ENCODE data around the gene TEX38.
A peak's percentile ranks its signal among the peaks of the same experiment; 100 is the strongest.
"Not testable (repeated sequence)": the region's sequence is repeated elsewhere in the genome, so short reads cannot be mapped to it uniquely, and the experiment has no call there.

The TEX38 gene

GRCh38 chr1:46657775-46658174, 13.9 kb upstream of the TEX38 start:
- no peak for TF ChIP-seq CTCF (IDR thresholded peaks at IDR 0.05; ENCODE audit: insufficient read depth, low read length, missing control alignments)

GRCh38 chr1:46659307-46659870, 12.3 kb upstream of the TEX38 start:
- POLR2A ChIA-PET, result no interaction called here
- CTCF ChIA-PET, result no interaction called here
- H3K4me3 ChIP-seq (ENCODE audit: low read depth, low read length), result no peak overlapping the region
- TF ChIP-seq CTCF (IDR thresholded peaks at IDR 0.05; ENCODE audit: insufficient read depth, low read length, missing control alignments), result no peak
- DNase-seq (ENCODE audit: low read depth, low spot score), result no peak

More at GRCh38 chr1:46657775-46658174, 13.9 kb upstream of the TEX38 start:
- no peak overlapping the region for H3K4me3 ChIP-seq (ENCODE audit: low read depth, low read length)
- CTCF ChIA-PET, result interaction anchor here (1.2 kb wide), 1 partner anchor 65 kb away, joined by 3 read pairs; no protein-coding TSS in a partner anchor
- POLR2A ChIA-PET, result no interaction called here
- DNase-seq (ENCODE audit: low read depth, low spot score), result no peak

- DNase-seq (ENCODE audit: low read depth, low spot score); CTCF ChIA-PET; H3K4me3 ChIP-seq (ENCODE audit: low read depth, low read length); POLR2A ChIA-PET: not testable (repeated sequence)
These were observed 11.5 kb upstream of the TEX38 start for GRCh38 chr1:46660116-46660515.

GRCh38 chr1:46662919-46663318, 8.7 kb upstream of the TEX38 start:
- POLR2A ChIA-PET; DNase-seq (ENCODE audit: low read depth, low spot score); CTCF ChIA-PET; H3K4me3 ChIP-seq (ENCODE audit: low read depth, low read length): not testable (repeated sequence)

- H3K4me3 ChIP-seq (ENCODE audit: low read depth, low read length), result no peak overlapping the region
- no peak for TF ChIP-seq CTCF (IDR thresholded peaks at IDR 0.05; ENCODE audit: insufficient read depth, low read length, missing control alignments)
- no peak for DNase-seq (ENCODE audit: low read depth, low spot score)
- POLR2A ChIA-PET, result no interaction called here
- CTCF ChIA-PET, result interaction anchor here (1.6 kb wide), 1 partner anchor 118 kb away, joined by 4 read pairs; no protein-coding TSS in a partner anchor
These were observed 5.7 kb upstream of the TEX38 start for GRCh38 chr1:46665983-46666382.

GRCh38 chr1:46667782-46668760, 3.6 kb upstream of the TEX38 start, which contains the start of gene ATPAF1:
ATPAF1 (minus strand) TSS chr1:46668364; CDS start chr1:46668322, 42 bp downstream.
- ChIA-PET CTCF (interaction anchor here (0.9 to 1.4 kb wide), 4 partner anchors 9 to 120 kb away, joined by 3 to 4 read pairs (median 3); no protein-coding TSS in a partner anchor), POLR2A (interaction anchor here (1.1 to 1.2 kb wide), 2 partner anchors 51 kb away, joined by 5 read pairs; partner anchors contain the start of genes EFCAB14 and MOB3C)
- no peak for DNase-seq (ENCODE audit: low read depth, low spot score)
- peak within 1 kb of the TSS; percentile 79 for H3K4me3 ChIP-seq (ENCODE audit: low read depth, low read length)
- TF ChIP-seq CTCF (IDR thresholded peaks at IDR 0.05; ENCODE audit: insufficient read depth, low read length, missing control alignments), result no peak

GRCh38 chr1:46670134-46670533, 1.5 kb upstream of the TEX38 start:
- TF ChIP-seq CTCF (IDR thresholded peaks at IDR 0.05; ENCODE audit: insufficient read depth, low read length, missing control alignments), result no peak
- DNase-seq (ENCODE audit: low read depth, low spot score), result no peak
- ChIA-PET CTCF (no interaction called here), POLR2A (no interaction called here)
- H3K4me3 ChIP-seq (ENCODE audit: low read depth, low read length), result no peak overlapping the region
